B cell (primary cell): ENCODE measurements around the gene CPED1. TPM values are rescaled to one million over a fixed set of nuclear protein-coding genes. Genes with fewer than 3 reads are reported as not detected.

ENCODE experiments used
- ATAC-seq: fragments of 200-7000 bp; cut with Tn5 transposase; one replicate; pipeline ENCODE4 v1.10.0; 2021; ENCODE audit warnings: low read depth, mild to moderate bottlenecking, moderate number of reproducible peaks, moderate library complexity
- CTCF ChIA-PET: fragments of 350-600 bp; sonication (Branson Sonifier 250); formaldehyde crosslinking; loops from one replicate; lab custom pipeline; 2021; ENCODE audit warnings: antibody characterized with exemption, inconsistent platforms; lab: Charles Lee
- POLR2A ChIA-PET: fragments of 350-600 bp; sonication (Branson Sonifier 250); formaldehyde crosslinking; loops from one replicate; lab custom pipeline; 2021; ENCODE audit warnings: antibody characterized with exemption; lab: Charles Lee
- DNase-seq: peaks from one replicate; pipeline ENCODE4 v3.0.0; 2013
- H2AFZ ChIP-seq: 2 replicates; pipeline ENCODE4 v1.6.1; 2012; ENCODE audit warnings: mild to moderate bottlenecking, low read depth, low read length; ENCODE audit not compliant: insufficient read depth, poor library complexity, severe bottlenecking
- H3K27ac ChIP-seq, 2 donors: 1 replicate in 1 of 2; 2 replicates in 1 of 2; pipeline ENCODE4 v1.5.1; 2012 to 2013; ENCODE audit warnings: low read length in 2 of 2, mild to moderate bottlenecking in 2 of 2, moderate library complexity in 1 of 2
- H3K27me3 ChIP-seq, 4 experiments: fragments of 200-600 bp in 1 of 4; sonication (generic) in 1 of 4; replicated peaks in 1 of 4; 1 replicate in 2 of 4; 2 replicates in 2 of 4; pipeline versions ENCODE4 v1.6.1 to v1.7.0; 2013 to 2016; ENCODE audit warnings: low read length in 3 of 4, mild to moderate bottlenecking in 2 of 4, mixed read lengths in 1 of 4, moderate library complexity in 1 of 4; ENCODE audit not compliant: insufficient read depth in 4 of 4, control insufficient read depth in 3 of 4; ENCODE audit errors: control extremely low read depth in 1 of 4
- H3K36me3 ChIP-seq, 2 experiments: replicated peaks in 1 of 2; 1 replicate in 1 of 2; 2 replicates in 1 of 2; pipeline versions ENCODE4 v1.6.1 to v1.7.1; 2013; ENCODE audit warnings: low read length in 1 of 2; ENCODE audit not compliant: insufficient read depth in 2 of 2, control insufficient read depth in 1 of 2; ENCODE audit errors: control extremely low read depth in 1 of 2, extremely low read depth in 1 of 2
- H3K4me1 ChIP-seq, 2 donors: fragments of 200-600 bp in 1 of 2; sonication (generic) in 1 of 2; 1 replicate in 1 of 2; 2 replicates in 1 of 2; pipeline versions ENCODE4 v1.5.1 to v1.6.1; 2013 to 2017; ENCODE audit warnings: low read length in 2 of 2; ENCODE audit not compliant: control insufficient read depth in 2 of 2, insufficient read depth in 2 of 2
- H3K4me2 ChIP-seq: replicated peaks from 2 replicates; pipeline ENCODE3; 2012; ENCODE audit warnings: mild to moderate bottlenecking, low read depth, low read length; ENCODE audit not compliant: poor library complexity, severe bottlenecking
- H3K4me3 ChIP-seq, 5 experiments: fragments of 200-600 bp in 1 of 5; sonication (generic) in 1 of 5; 1 replicate in 3 of 5; 2 replicates in 2 of 5; pipeline versions ENCODE4 v1.5.1 to v1.7.0; 2011 to 2016; ENCODE audit warnings: low read length in 4 of 5, mild to moderate bottlenecking in 4 of 5, low read depth in 2 of 5, control low read depth in 1 of 5, moderate library complexity in 1 of 5; ENCODE audit not compliant: insufficient read depth in 1 of 5; ENCODE audit errors: control extremely low read depth in 1 of 5, extremely low read depth in 1 of 5
- H3K79me2 ChIP-seq: fragments of 200-600 bp; sonication (generic); one replicate; pipeline ENCODE4 v1.6.0; 2016; ENCODE audit warnings: low read length; ENCODE audit not compliant: control insufficient read depth, insufficient read depth
- H3K9ac ChIP-seq: fragments of 200-600 bp; sonication (generic); 2 replicates; pipeline ENCODE4 v1.6.1; 2017; ENCODE audit warnings: mild to moderate bottlenecking, low read length, moderate library complexity
- H3K9me3 ChIP-seq, 3 donors: one replicate each; pipeline versions ENCODE4 v1.6.1 to v1.7.1; 2013; ENCODE audit warnings: low read length in 2 of 3; ENCODE audit not compliant: control insufficient read depth in 2 of 3, insufficient read depth in 1 of 3; ENCODE audit errors: control extremely low read depth in 1 of 3
- H4K20me1 ChIP-seq: 2 replicates; pipeline ENCODE4 v1.6.0; 2012; ENCODE audit warnings: mild to moderate bottlenecking, low read length; ENCODE audit not compliant: insufficient read depth, control insufficient read depth, poor library complexity, severe bottlenecking
- H3K27ac Mint-ChIP-seq: one replicate; pipeline ENCODE4 v1.8.0; 2021; ENCODE audit warnings: mixed read lengths
- H3K27me3 Mint-ChIP-seq: one replicate; pipeline ENCODE4 v1.8.0; 2021; ENCODE audit warnings: mixed read lengths
- H3K4me1 Mint-ChIP-seq: one replicate; pipeline ENCODE4 v1.8.0; 2021; ENCODE audit warnings: mixed read lengths
- H3K4me3 Mint-ChIP-seq: one replicate; pipeline ENCODE4 v1.8.0; 2021; ENCODE audit warnings: mixed read lengths
- H3K9me3 Mint-ChIP-seq: one replicate; pipeline ENCODE4 v1.8.0; 2022; ENCODE audit warnings: mixed read lengths; ENCODE audit not compliant: insufficient read depth
- CTCF ChIP-seq: fragments of 200-600 bp; IDR thresholded peaks from one replicate; pipeline ENCODE4 v1.8.0; 2022; ENCODE audit warnings: antibody characterized with exemption, mild to moderate bottlenecking
- EZH2 ChIP-seq: IDR thresholded peaks from 2 replicates; pipeline ENCODE4 v1.6.1; 2012; ENCODE audit warnings: borderline replicate concordance, low read depth, mild to moderate bottlenecking, moderate library complexity, low read length; ENCODE audit not compliant: insufficient read depth, poor library complexity, severe bottlenecking
- WGBS: methylation state at CpG from one replicate; pipeline ENCODE4 v1.1.5; 2013; ENCODE audit warnings: missing lambda C conversion rate; ENCODE audit not compliant: insufficient coverage; 5-methylcytosine and 5-hydroxymethylcytosine counted together
- intact Hi-C: fragments of 100-400 bp; cut with micrococcal nuclease; formaldehyde crosslinking; loops from one replicate; pipeline ENCODE4 v1.10.0; 2022
- polyA plus RNA-seq: library from polyadenylated mRNA; depleted of rRNA; stranded (reverse); fragments of >200 nt; gene quantifications from 2 replicates; pipeline ENCODE4 v1.2.3, GENCODE V29; 2012
- total RNA-seq, 2 donors: library from RNA; stranded (reverse); fragments of 120-200 nt in 1 of 2; gene quantifications; 1 replicate in 1 of 2; 2 replicates in 1 of 2; pipeline versions ENCODE4 v1.2.3 to v1.2.4, GENCODE V29; 2013 to 2022

Gene CPED1
- total and polyA plus RNA-seq, 2 donors (not counting 1 experiment from before 2014, with no cell fraction given): 0.44 to 3.8 TPM

- Mint-ChIP-seq H3K27ac (no peak overlapping the region), H3K27me3 (peaks cover 9% of the 10 kb centered on the region), H3K9me3 (no peaks in the 10 kb centered on the region), H3K4me1 (peaks cover 35% of the 10 kb centered on the region), H3K4me3 (no peak overlapping the region)
- intact Hi-C loops: loop anchor here (5.0 to 10.0 kb wide), 2 partner anchors 63 to 540 kb away; partner anchors contain the start of gene FAM3C
- Histone ChIP-seq H3K4me3 (no peak overlapping the region), H3K9me3 (no peaks in the 10 kb centered on the region), H3K27ac (no peak overlapping the region), H3K36me3 (peaks cover 3 to 5% of the 10 kb centered on the region in 2 experiments), H4K20me1 (no peaks in the 10 kb centered on the region), H3K27me3 (peaks cover 0 to 3% (median 0%) of the 10 kb centered on the region in 4 experiments), H2AFZ (no peak overlapping the region), H3K4me2 (no peak overlapping the region), H3K4me1 (peaks cover 10% of the 10 kb centered on the region in 2 donors), H3K79me2 (peaks cover 10% of the 10 kb centered on the region), H3K9ac (no peak overlapping the region)
- TF ChIP-seq EZH2 (no peak), CTCF (no peak)
- ChIA-PET CTCF (no interaction called here), POLR2A (no interaction called here)
- ATAC-seq (no peak), DNase-seq (no peak)
- no CpG with 5 or more reads among the region's 4 CpGs for WGBS
These were observed 345.9 kb downstream of the CPED1 start for GRCh38 chr7:121334376-121334775.

GRCh38 chr7:121334875-121335648, 346.6 kb downstream of the CPED1 start:
- H3K4me3 ChIP-seq: no peak overlapping the region
- no peaks in the 10 kb centered on the region for H3K9me3 Mint-ChIP-seq
- POLR2A ChIA-PET: no interaction called here
- intact Hi-C loops: loop anchor here (5.0 to 10.0 kb wide), 2 partner anchors 62 to 540 kb away; partner anchors contain the start of gene FAM3C
- no peak for ATAC-seq
- no peak overlapping the region for H3K9ac ChIP-seq
- H3K4me1 Mint-ChIP-seq: peaks cover 29% of the 10 kb centered on the region
- DNase-seq: no peak
- CTCF ChIA-PET: interaction anchor here (0.6 kb wide), 1 partner anchor 177 kb away, joined by 3 read pairs; no protein-coding TSS in a partner anchor
- no peak for TF ChIP-seq CTCF
- TF ChIP-seq EZH2: no peak
- H3K36me3 ChIP-seq: peaks cover 3 to 5% of the 10 kb centered on the region in 2 experiments
- peaks cover 6% of the 10 kb centered on the region for H3K79me2 ChIP-seq
- H3K9me3 ChIP-seq: no peaks in the 10 kb centered on the region
- H4K20me1 ChIP-seq: no peaks in the 10 kb centered on the region
- peaks cover 5 to 10% of the 10 kb centered on the region in 2 donors for H3K4me1 ChIP-seq
- no peak overlapping the region for H3K27ac ChIP-seq
- no peak overlapping the region for H2AFZ ChIP-seq
- no CpG with 5 or more reads among the region's 10 CpGs for WGBS
- H3K27ac Mint-ChIP-seq: peak overlapping the region; percentile 38
- no peak overlapping the region for H3K4me2 ChIP-seq
- no peak overlapping the region for H3K4me3 Mint-ChIP-seq
- peaks cover 0 to 3% (median 0%) of the 10 kb centered on the region in 4 experiments for H3K27me3 ChIP-seq
- peaks cover 9% of the 10 kb centered on the region for H3K27me3 Mint-ChIP-seq
